WERI-Rb-1 (cell line): ENCODE measurements around the gene ZFP36.

ENCODE experiments used
- DNase-seq: peaks from one replicate; pipeline ENCODE4 v3.0.0-alpha.2; 2020
- H3K27ac ChIP-seq: fragments of 250-450 bp; sonication (Bioruptor Pico); 2 replicates; pipeline ENCODE4 v1.5.1; 2020; ENCODE audit warnings: mild to moderate bottlenecking, moderate library complexity
- H3K27me3 ChIP-seq: fragments of 250-450 bp; sonication (Bioruptor Pico); 2 replicates; pipeline ENCODE4 v1.5.1; 2021; ENCODE audit warnings: mild to moderate bottlenecking, low read depth, moderate library complexity; ENCODE audit not compliant: insufficient read depth, severe bottlenecking
- H3K36me3 ChIP-seq: fragments of 250-450 bp; sonication (Bioruptor Pico); 2 replicates; pipeline ENCODE4 v1.5.1; 2020; ENCODE audit warnings: mild to moderate bottlenecking, moderate library complexity
- H3K4me3 ChIP-seq: 2 replicates; pipeline ENCODE4 v1.5.1; 2011; ENCODE audit warnings: low read depth, mild to moderate bottlenecking, control low read depth, low read length
- H3K9me3 ChIP-seq: fragments of 250-450 bp; sonication (Bioruptor Pico); 2 replicates; pipeline ENCODE4 v1.5.1; 2021; ENCODE audit warnings: mild to moderate bottlenecking, moderate library complexity; ENCODE audit not compliant: severe bottlenecking
- TF ChIP-seq, protein P1 (sequence below): IDR thresholded peaks from 2 replicates; pipeline ENCODE4 v1.5.1; 2011; ENCODE audit warnings: low read depth, mild to moderate bottlenecking, control low read depth, inconsistent platforms, low read length

The ZFP36 gene

DNA sequence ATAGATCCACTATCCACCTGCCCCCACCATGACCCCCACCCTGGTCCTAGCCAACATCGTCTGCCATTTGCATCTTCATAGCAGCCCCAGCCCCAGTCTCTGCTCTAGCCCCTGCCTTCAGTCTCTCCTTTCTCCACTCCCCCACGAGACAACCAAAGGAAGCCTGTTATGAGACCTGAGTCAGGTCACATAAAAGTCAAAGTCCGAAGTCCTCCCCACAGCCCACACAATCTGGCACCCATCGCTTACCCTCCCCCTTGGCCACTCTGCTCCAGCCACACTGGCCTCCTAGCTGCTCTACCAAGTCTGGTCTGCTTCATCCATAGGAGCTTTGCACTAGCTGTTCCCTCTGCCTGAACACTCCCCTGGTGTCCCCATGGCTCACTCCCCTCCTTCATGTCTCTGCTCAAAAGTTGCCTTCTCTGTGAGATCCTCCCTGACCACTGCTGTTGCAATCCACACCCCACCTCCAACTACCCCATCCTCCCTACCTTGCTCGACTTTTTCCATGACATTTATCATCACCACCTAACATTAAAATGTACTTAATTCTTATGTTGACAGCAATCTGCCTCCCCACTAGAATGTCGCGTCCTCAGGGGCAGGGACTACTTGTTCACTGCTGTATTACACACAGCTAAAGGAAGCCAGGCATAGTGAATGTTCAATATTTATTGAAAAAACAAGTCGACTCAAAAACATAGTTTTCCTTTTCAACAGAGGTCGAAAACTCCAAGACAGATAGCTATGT, 4.6 kb downstream of the ZFP36 start:
- Histone ChIP-seq H3K27me3 (no peaks in the 10 kb centered on the region), H3K9me3 (no peaks in the 10 kb centered on the region), H3K4me3 (peak overlapping the region; percentile 70), H3K27ac (no peak overlapping the region; the same call in 1 of the 2 replicates), H3K36me3 (peaks cover 12% of the 10 kb centered on the region)
- no peak for DNase-seq
- TF ChIP-seq, protein P1, sequence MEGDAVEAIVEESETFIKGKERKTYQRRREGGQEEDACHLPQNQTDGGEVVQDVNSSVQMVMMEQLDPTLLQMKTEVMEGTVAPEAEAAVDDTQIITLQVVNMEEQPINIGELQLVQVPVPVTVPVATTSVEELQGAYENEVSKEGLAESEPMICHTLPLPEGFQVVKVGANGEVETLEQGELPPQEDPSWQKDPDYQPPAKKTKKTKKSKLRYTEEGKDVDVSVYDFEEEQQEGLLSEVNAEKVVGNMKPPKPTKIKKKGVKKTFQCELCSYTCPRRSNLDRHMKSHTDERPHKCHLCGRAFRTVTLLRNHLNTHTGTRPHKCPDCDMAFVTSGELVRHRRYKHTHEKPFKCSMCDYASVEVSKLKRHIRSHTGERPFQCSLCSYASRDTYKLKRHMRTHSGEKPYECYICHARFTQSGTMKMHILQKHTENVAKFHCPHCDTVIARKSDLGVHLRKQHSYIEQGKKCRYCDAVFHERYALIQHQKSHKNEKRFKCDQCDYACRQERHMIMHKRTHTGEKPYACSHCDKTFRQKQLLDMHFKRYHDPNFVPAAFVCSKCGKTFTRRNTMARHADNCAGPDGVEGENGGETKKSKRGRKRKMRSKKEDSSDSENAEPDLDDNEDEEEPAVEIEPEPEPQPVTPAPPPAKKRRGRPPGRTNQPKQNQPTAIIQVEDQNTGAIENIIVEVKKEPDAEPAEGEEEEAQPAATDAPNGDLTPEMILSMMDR: no peak

DNA sequence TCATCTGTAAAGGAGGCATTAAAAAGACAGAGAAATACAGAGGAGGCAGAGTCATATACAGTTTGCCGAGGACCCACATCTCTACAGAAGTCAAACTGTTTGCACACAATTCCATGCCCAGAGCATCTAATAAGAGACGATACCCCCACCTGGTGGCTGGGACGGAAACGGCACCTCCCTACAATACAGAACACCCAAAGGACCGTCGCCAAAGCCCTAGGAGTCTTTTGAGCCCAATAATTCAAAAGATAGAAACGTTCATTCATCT, 5.1 kb downstream of the ZFP36 start:
- no peaks in the 10 kb centered on the region for H3K9me3 ChIP-seq
- H3K27me3 ChIP-seq: no peaks in the 10 kb centered on the region
- H3K27ac ChIP-seq: peak overlapping the region; percentile 56
- peaks cover 16% of the 10 kb centered on the region for H3K36me3 ChIP-seq
- TF ChIP-seq, protein P1: peak; percentile 69
- DNase-seq: peak; percentile 90
- peak overlapping the region; percentile 70 for H3K4me3 ChIP-seq

DNA sequence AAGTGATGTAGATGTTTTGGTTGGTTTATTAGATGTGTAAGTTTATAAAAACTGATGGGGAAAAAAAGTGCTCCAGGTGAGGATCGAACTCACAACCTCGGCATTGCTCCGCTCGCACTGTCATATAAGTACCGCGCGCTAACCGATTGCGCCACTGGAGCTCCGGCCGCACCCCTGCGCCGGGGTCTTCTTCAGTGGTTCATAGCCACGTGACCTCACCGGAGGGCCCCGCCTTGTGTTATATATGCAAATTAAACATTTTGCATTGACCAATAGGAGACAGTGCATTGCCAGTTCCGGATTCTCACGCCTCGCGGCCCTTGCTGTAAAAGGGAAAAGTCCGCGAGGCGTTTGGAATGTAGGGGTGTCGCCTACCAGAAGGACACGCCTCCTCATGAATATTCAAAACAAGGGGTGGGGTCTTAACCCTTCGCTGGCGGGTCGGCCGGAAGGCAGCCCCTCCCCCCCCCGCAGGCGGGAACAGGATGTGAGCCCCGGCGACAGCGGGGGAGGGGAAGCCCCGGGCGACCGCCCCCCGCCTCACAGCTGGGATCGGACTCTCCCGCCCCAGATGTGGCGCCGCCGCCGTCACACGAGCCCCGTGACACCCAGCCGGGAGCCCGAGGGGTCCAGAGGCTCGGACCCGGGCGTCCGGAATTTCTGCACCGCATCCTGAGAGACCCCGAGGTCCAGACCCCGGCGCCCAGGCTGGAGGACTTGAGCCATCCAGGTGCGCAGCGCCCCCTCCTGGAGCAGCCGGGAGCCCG, 5.6 kb downstream of the ZFP36 start, which contains the start of gene PLEKHG2:
Gene PLEKHG2 (plus strand): TSS at position 570 of the 767 bp plus-strand sequence. CDS start 1,418 bp downstream, outside the sequence.
- TF ChIP-seq, protein P1: peak; percentile 76
- Histone ChIP-seq H3K4me3 (peak within 1 kb of the TSS; percentile 70), H3K27me3 (no peaks in the 10 kb centered on the region), H3K27ac (peak within 1 kb of the TSS; percentile 91), H3K36me3 (peaks cover 19% of the 10 kb centered on the region), H3K9me3 (no peaks in the 10 kb centered on the region)
- DNase-seq: peak; percentile 98

DNA sequence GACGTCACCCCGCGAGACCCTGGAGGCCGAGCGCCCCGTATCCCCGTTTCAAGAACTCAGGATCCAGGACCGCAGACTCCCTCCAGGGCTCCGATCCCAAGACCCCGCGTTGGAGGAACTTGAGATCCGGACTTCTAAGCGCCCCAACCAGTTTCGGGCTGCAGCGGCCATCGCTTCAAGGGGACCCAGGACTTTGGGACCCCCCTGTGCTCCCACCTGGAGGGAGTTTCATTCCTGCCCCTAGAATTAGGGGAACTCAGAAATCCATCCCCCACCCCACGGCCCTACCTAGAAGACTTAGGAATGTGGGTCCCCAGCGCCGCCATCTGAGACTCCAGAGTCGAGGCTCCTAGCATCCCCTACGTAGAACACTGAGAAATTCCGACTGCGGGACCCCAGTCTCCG, 6.2 kb downstream of the ZFP36 start:
- Histone ChIP-seq H3K27me3 (no peaks in the 10 kb centered on the region), H3K4me3 (peak overlapping the region; percentile 70), H3K27ac (peak overlapping the region; percentile 91), H3K9me3 (no peaks in the 10 kb centered on the region), H3K36me3 (peaks cover 23% of the 10 kb centered on the region)
- TF ChIP-seq, protein P1: no peak
- DNase-seq: no peak

DNA sequence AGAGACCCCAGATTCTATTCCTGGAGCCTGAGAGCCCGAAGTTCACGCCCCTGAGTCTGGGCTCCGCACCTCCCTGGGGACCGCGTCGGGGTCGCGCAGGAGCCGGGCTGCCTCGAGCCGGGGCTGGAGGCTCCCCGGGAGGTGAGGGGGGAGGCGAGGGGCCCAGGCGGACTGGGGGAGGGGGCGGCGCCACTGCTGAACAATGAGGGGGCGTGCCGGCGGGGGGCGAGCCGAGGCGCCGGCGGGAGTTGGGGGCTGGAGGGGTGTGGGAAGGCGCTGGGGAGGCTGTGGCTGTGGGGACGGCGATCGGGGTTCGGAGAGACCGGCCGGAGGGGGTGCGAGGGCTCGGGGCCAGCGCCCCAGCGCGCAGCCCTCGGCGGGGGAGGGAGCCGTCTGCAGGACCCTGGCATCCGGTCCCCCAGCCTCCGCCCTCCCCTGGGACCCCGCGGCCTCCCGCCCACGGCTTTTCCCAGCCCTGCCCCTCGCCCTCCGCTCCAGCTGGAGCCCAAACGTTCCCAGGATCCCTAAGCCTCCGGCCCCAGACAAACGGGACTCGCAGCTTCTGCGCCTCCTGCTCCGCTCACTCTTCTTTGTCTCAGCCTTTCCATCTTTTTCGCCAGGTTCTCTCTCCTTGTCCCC, 6.7 kb downstream of the ZFP36 start:
- H3K27ac ChIP-seq: peak overlapping the region; percentile 91
- peak overlapping the region; percentile 70 for H3K4me3 ChIP-seq
- no peaks in the 10 kb centered on the region for H3K9me3 ChIP-seq
- H3K36me3 ChIP-seq: peaks cover 29% of the 10 kb centered on the region
- DNase-seq: peak; percentile 80
- TF ChIP-seq, protein P1: no peak
- H3K27me3 ChIP-seq: no peaks in the 10 kb centered on the region
